Skeletal muscle tissue (tissue), 4 donors: ENCODE results near the gene KCMF1. TPM values are rescaled to one million over a fixed set of nuclear protein-coding genes. Genes with fewer than 3 reads are reported as not detected.

ENCODE experiments used
- H3K27ac ChIP-seq: one replicate; pipeline ENCODE4 v1.7.0; 2013; ENCODE audit warnings: mild to moderate bottlenecking, low read depth, low read length, inconsistent platforms
- H3K27me3 ChIP-seq, 3 donors: one replicate each; pipeline ENCODE4 v1.7.0; 2013; ENCODE audit warnings: low read length in 3 of 3; ENCODE audit not compliant: control insufficient read depth in 3 of 3, insufficient read depth in 3 of 3
- H3K36me3 ChIP-seq, 3 donors: one replicate each; pipeline ENCODE4 v1.7.0; 2013; ENCODE audit warnings: low read length in 3 of 3; ENCODE audit not compliant: control insufficient read depth in 3 of 3, insufficient read depth in 3 of 3
- H3K4me1 ChIP-seq, 3 donors: one replicate each; pipeline ENCODE4 v1.7.0; 2013; ENCODE audit warnings: low read length in 3 of 3, mild to moderate bottlenecking in 3 of 3; ENCODE audit not compliant: control insufficient read depth in 3 of 3, insufficient read depth in 3 of 3
- H3K4me3 ChIP-seq, 3 donors: one replicate each; pipeline ENCODE4 v1.7.0; 2013; ENCODE audit warnings: low read length in 3 of 3
- H3K9ac ChIP-seq, 3 donors: one replicate each; pipeline ENCODE4 v1.7.0; 2013; ENCODE audit warnings: low read length in 3 of 3, mild to moderate bottlenecking in 3 of 3, moderate library complexity in 2 of 3, low read depth in 1 of 3
- H3K9me3 ChIP-seq, 3 donors: one replicate each; pipeline ENCODE4 v1.7.0; 2013; ENCODE audit warnings: low read length in 3 of 3; ENCODE audit not compliant: control insufficient read depth in 3 of 3
- total RNA-seq: library from RNA; depleted of rRNA; stranded (reverse); fragments of >200 nt; gene quantifications from one replicate; pipeline ENCODE4 v1.2.3, GENCODE V29; 2014
- donor health status: Osteomylitis.

KCMF1 gene
- total RNA-seq, 1 donor from 2014 or later = 12.5 TPM

GRCh38 chr2:85008252-85008651 is 37.3 kb downstream of the KCMF1 start:
- no peak overlapping the region for H3K9ac ChIP-seq
- no peaks in the 10 kb centered on the region for H3K9me3 ChIP-seq
- H3K4me1 ChIP-seq = peaks cover 0 to 11% (median 6%) of the 10 kb centered on the region in 3 donors
- no peak overlapping the region for H3K4me3 ChIP-seq
- H3K36me3 ChIP-seq = peaks cover 0 to 4% (median 0%) of the 10 kb centered on the region in 3 donors
- no peak overlapping the region for H3K27ac ChIP-seq
- no peaks in the 10 kb centered on the region for H3K27me3 ChIP-seq

DNA sequence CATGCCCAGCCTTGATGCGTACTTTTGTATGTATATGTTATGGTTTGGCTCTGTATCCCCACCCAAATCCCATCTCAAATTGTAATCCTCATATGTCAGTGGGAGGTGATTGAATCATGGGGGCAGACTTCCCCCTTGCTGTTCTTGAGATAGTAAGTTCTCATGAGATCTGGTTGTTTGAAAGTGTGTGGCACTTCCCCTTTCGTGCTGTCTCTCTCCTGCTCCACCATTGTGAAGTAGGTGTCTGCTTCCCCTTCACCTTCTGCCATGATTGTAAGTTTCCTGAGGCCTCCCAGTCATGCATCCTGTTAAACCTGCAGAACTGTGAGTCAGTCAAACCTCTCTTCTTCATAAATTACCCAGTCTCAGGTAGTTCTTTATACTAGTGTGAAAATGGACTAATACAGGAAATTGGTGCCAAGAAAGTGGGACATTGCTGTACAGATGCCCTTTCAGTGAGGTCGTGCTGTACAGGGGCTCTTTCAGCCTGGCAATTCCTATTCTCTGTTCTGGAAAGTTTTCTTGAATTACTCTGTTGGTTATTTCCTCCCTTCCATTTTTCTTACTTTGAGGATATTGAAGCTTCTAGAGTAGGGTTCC is 38.2 kb downstream of the KCMF1 start:
- peaks cover 0 to 11% (median 6%) of the 10 kb centered on the region in 3 donors for H3K4me1 ChIP-seq
- no peak overlapping the region for H3K4me3 ChIP-seq
- no peaks in the 10 kb centered on the region for H3K9me3 ChIP-seq
- H3K27me3 ChIP-seq = no peaks in the 10 kb centered on the region
- peaks cover 0 to 4% (median 0%) of the 10 kb centered on the region in 3 donors for H3K36me3 ChIP-seq
- H3K9ac ChIP-seq = no peak overlapping the region
- H3K27ac ChIP-seq = no peak overlapping the region

- Histone ChIP-seq H3K27ac (no peak overlapping the region), H3K27me3 (no peaks in the 10 kb centered on the region), H3K9me3 (no peaks in the 10 kb centered on the region), H3K9ac (no peak overlapping the region), H3K36me3 (peaks cover 0 to 4% (median 0%) of the 10 kb centered on the region in 3 donors), H3K4me1 (peaks cover 0 to 11% (median 6%) of the 10 kb centered on the region in 3 donors), H3K4me3 (no peak overlapping the region)
Observed at GRCh38 chr2:85010404-85010803, 39.4 kb downstream of the KCMF1 start.

DNA sequence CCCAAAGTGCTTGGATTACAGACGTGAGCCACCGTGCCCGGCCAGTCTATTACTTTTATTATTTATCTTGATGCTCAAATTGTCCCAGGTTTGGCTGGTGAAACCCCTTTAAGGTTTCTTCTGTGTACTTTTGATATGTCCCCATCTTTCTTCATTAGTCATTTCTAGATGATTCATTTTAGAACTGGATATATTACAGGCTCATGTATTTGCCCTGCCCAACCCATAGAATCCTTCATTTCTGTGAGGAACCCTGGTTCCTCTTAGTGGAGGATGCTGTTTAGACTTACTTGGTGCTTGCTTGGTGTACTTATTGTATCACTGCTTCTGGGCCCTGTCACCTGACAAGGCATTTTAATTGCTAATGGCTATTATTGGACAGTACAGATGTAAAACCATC is 40.1 kb downstream of the KCMF1 start:
- Histone ChIP-seq H3K9ac (no peak overlapping the region), H3K27me3 (no peaks in the 10 kb centered on the region), H3K4me1 (peaks cover 0 to 11% (median 10%) of the 10 kb centered on the region in 3 donors)

GRCh38 chr2:85011747-85012146 is 40.8 kb downstream of the KCMF1 start:
- Histone ChIP-seq H3K4me1 (peaks cover 4 to 11% (median 11%) of the 10 kb centered on the region in 3 donors), H3K27me3 (no peaks in the 10 kb centered on the region), H3K4me3 (no peak overlapping the region), H3K27ac (no peak overlapping the region), H3K9ac (no peak overlapping the region), H3K9me3 (no peaks in the 10 kb centered on the region), H3K36me3 (peaks cover 0 to 4% (median 0%) of the 10 kb centered on the region in 3 donors)

More for the DNA sequence above, 40.1 kb downstream of the KCMF1 start:
- Histone ChIP-seq H3K36me3 (peaks cover 0 to 4% (median 0%) of the 10 kb centered on the region in 3 donors), H3K27ac (no peak overlapping the region), H3K9me3 (no peaks in the 10 kb centered on the region), H3K4me3 (no peak overlapping the region)

DNA sequence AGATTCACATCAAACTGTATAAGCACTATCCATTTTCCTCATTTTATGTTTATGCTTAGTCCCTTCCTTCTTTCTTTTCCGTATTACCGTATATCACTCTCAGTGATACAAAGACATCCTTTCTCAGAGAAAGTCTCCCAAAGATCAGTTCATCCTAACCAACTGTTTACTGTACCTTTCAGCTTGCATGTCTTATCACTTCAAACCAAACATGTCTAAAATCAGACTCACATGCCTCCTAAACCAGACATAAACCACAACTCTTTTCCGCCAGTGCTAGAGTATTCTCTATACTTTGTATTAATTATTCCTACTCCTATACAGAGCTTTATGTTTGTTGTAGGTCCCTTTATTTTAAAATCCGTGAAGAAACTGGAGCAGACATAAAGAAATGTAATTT is 41.5 kb downstream of the KCMF1 start:
- Histone ChIP-seq H3K27ac (no peak overlapping the region), H3K9ac (no peak overlapping the region), H3K4me3 (no peak overlapping the region), H3K9me3 (no peaks in the 10 kb centered on the region), H3K4me1 (peaks cover 4 to 11% (median 11%) of the 10 kb centered on the region in 3 donors), H3K36me3 (peaks cover 0 to under 1% (median 0%) of the 10 kb centered on the region in 3 donors), H3K27me3 (no peaks in the 10 kb centered on the region)

DNA sequence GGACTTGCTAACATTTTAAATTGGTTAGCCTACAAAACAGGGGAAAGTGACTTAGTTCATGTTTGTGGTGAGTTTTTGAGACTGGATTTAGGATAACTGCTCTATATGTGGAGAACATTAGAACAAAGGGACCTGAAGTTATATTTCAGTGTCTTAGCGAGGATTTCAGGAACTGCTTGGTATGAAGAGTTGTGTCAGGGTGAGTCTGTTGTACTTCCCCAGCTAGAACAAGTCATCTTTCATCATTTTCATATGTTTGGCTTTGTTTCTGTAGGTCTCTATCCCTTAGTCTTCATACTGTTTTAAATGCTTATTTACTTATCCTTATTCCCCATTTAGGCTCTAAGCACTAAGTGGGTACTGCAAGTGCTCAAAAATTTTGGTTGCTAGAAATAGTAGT is 41.9 kb downstream of the KCMF1 start:
- peaks cover 4 to 11% (median 11%) of the 10 kb centered on the region in 3 donors for H3K4me1 ChIP-seq

DNA sequence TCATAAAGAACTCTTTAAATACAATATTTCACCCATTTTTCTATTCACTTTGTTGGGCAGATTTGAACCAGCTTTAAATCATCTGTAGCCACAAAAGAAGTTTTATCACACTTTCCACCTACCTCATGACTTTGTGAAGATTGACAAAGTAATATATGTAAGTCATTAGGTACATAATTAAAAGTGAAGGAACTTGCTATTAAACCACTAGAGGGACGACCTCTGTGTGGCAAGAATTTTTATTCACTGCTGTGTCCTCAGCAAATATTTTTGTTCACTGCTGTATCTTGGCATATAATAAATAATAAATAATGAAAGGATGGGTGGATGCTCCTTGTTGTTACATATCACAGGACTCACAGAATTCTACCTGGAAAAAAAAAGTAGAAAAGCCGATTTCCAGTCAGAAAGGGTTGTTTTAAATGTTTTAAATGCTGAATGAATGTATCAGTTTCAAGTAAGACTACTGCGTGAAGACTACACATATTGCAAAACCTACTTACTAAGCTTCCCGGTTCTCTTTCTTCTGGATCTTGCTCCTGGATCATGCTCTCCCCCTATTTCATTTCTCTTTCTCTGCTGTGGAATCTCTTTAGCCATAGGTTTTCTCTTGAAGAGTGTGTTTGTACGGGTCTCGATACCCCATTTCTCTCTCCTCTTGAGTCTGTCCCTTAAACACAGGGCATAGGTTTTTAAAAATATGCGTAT is 44.8 kb downstream of the KCMF1 start:
- Histone ChIP-seq H3K9ac (no peak overlapping the region), H3K36me3 (no peaks in the 10 kb centered on the region), H3K27ac (no peak overlapping the region), H3K4me3 (no peak overlapping the region), H3K27me3 (no peaks in the 10 kb centered on the region), H3K4me1 (peaks cover 4 to 6% (median 5%) of the 10 kb centered on the region in 3 donors), H3K9me3 (no peaks in the 10 kb centered on the region)

More for the DNA sequence above, 41.9 kb downstream of the KCMF1 start:
- Histone ChIP-seq H3K4me3 (no peak overlapping the region), H3K36me3 (no peaks in the 10 kb centered on the region), H3K9me3 (no peaks in the 10 kb centered on the region), H3K9ac (no peak overlapping the region), H3K27me3 (no peaks in the 10 kb centered on the region), H3K27ac (no peak overlapping the region)

DNA sequence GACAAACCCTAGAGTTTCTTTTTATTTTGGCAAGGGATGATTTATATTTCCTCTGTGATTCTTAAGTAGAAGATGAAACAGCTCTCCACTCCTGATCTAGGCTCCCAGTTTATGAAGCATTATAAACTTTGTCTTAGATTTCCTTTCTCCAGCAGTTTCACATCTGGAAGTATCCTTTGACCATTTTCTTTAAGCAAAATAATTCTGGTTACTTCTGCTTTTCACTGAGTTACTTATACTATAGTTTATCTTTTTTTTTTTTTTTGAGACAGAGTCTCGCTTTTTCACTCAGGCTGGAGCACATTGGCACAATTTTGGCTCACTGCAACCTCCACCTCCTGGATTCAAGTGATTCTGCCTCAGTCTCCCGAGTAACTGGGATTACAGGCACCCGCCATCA is 45.5 kb downstream of the KCMF1 start:
- Histone ChIP-seq H3K9me3 (no peaks in the 10 kb centered on the region), H3K27ac (no peak overlapping the region), H3K4me3 (no peak overlapping the region), H3K9ac (no peak overlapping the region), H3K4me1 (peaks cover 2 to 5% (median 4%) of the 10 kb centered on the region in 3 donors), H3K36me3 (no peaks in the 10 kb centered on the region), H3K27me3 (no peaks in the 10 kb centered on the region)

- H3K9ac ChIP-seq = no peak overlapping the region
- H3K9me3 ChIP-seq = no peaks in the 10 kb centered on the region
- H3K27ac ChIP-seq = no peak overlapping the region
- H3K27me3 ChIP-seq = no peaks in the 10 kb centered on the region
- H3K4me1 ChIP-seq = peaks cover 0 to 5% (median 4%) of the 10 kb centered on the region in 3 donors
- no peak overlapping the region for H3K4me3 ChIP-seq
- peaks cover 0 to 2% (median 0%) of the 10 kb centered on the region in 3 donors for H3K36me3 ChIP-seq
Observed at GRCh38 chr2:85017411-85018048, 46.6 kb downstream of the KCMF1 start.
